ENCODE data around the gene CHST11. TPM values are rescaled to one million over a fixed set of nuclear protein-coding genes. Genes with fewer than 3 reads are reported as not detected.

The CHST11 gene
- total RNA-seq, 2 donors from 2014 or later = 4.6 to 14.5 TPM

DNA sequence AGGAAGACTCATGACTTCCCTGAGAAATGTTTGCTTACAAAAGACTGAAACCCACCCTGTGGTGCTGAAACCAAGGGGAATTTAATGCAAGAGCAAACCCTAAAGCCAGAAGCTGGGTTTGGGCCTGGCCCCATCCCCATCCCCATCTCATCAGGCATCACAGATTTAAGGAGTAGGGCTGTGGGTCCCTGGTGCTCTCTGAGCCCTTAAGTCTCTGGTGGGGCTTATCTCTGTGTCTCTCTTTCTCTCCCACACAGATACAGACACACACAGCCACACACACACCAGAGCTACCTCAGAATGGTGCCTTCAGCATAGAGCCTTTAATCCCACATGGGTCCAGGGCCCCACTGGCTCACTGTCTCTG lies 264.3 kb downstream of the CHST11 start:
- no peak for TF ChIP-seq POLR2A (IDR thresholded peaks at IDR 0.05)
- TF ChIP-seq, protein P1, sequence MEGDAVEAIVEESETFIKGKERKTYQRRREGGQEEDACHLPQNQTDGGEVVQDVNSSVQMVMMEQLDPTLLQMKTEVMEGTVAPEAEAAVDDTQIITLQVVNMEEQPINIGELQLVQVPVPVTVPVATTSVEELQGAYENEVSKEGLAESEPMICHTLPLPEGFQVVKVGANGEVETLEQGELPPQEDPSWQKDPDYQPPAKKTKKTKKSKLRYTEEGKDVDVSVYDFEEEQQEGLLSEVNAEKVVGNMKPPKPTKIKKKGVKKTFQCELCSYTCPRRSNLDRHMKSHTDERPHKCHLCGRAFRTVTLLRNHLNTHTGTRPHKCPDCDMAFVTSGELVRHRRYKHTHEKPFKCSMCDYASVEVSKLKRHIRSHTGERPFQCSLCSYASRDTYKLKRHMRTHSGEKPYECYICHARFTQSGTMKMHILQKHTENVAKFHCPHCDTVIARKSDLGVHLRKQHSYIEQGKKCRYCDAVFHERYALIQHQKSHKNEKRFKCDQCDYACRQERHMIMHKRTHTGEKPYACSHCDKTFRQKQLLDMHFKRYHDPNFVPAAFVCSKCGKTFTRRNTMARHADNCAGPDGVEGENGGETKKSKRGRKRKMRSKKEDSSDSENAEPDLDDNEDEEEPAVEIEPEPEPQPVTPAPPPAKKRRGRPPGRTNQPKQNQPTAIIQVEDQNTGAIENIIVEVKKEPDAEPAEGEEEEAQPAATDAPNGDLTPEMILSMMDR (IDR thresholded peaks at IDR 0.05) = no peak
- peak overlapping the region in 1 of 4 donors; percentile 38 for H3K27ac ChIP-seq
- H3K4me3 ChIP-seq = no peak overlapping the region
- H3K27me3 ChIP-seq = no peaks in the 10 kb centered on the region
- no peaks in the 10 kb centered on the region for H3K36me3 ChIP-seq (replicated peaks in 1 of 2; ENCODE audit: insufficient read depth in 1 of 2, low read depth in 2 of 2)
- H3K4me1 ChIP-seq = no peaks in the 10 kb centered on the region
- no peak for DNase-seq
- intact Hi-C loops (cut with DNase I) = no loop called here
- no peak for ATAC-seq
- H3K9me3 ChIP-seq = no peaks in the 10 kb centered on the region

DNA sequence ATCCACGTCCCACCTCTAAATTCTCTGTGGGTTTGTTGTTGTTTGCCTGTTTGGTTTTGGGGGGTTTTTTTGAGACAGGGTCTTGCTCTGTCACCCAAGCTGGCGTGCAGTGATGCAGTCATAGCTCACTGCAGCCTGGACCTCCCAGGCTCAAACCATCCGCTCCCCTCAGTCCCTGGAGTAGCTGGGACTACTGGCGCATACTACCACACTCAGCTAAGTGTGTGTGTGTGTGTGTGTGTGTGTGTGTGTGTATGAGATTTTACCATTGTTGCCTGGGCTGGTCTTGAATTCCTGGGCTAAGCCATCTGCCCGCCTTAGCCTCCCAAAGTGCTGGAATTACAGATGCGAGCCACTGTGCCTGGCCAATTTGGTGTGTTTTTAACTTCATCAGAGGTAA lies 265.2 kb downstream of the CHST11 start:
- Histone ChIP-seq H3K4me1 (no peaks in the 10 kb centered on the region), H3K27ac (no peak overlapping the region), H3K4me3 (no peak overlapping the region), H3K9me3 (no peaks in the 10 kb centered on the region), H3K36me3 (replicated peaks in 1 of 2; ENCODE audit: insufficient read depth in 1 of 2, low read depth in 2 of 2) (no peaks in the 10 kb centered on the region), H3K27me3 (no peaks in the 10 kb centered on the region)
- WGBS, 2 donors = 87 to 90% methylated on average over 6 of the region's 6 CpGs
- no peak for ATAC-seq
- TF ChIP-seq, protein P1 (IDR thresholded peaks at IDR 0.05) = no peak
- intact Hi-C loops (cut with DNase I) = no loop called here
- no peak for DNase-seq

GRCh38 chr12:104722601-104723534 lies 266.1 kb downstream of the CHST11 start:
- no peaks in the 10 kb centered on the region for H3K4me1 ChIP-seq
- TF ChIP-seq POLR2A (IDR thresholded peaks at IDR 0.05) = no peak
- TF ChIP-seq, protein P1 (IDR thresholded peaks at IDR 0.05) = no peak
- H3K9me3 ChIP-seq = no peaks in the 10 kb centered on the region
- H3K4me3 ChIP-seq = no peak overlapping the region
- no peak for DNase-seq
- no peaks in the 10 kb centered on the region for H3K36me3 ChIP-seq (replicated peaks in 1 of 2; ENCODE audit: insufficient read depth in 1 of 2, low read depth in 2 of 2)
- intact Hi-C loops (cut with DNase I) = no loop called here
- ATAC-seq = no peak
- no peak overlapping the region for H3K27ac ChIP-seq
- H3K27me3 ChIP-seq = no peaks in the 10 kb centered on the region
- 79 to 85% methylated on average over 18 to 21 of the region's 21 CpGs for WGBS, 2 donors

DNA sequence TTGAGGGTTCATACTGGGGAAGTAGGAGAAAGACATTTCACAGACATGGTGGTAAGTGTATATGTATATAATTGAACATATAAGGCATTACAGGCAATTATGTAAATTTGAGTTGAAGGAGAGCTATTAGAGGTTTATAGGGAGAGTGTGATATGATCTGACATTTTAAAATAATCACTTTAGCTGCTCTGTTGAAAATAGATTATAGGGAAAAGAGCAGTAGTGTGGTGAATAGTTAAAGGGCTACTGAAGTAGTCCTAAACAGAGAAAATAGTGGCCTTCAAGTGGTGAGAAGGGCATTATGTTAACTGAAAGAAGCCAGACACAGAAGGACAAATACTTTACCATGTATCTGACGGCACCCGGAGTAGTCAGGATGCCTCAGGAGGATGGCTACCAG lies 267.1 kb downstream of the CHST11 start:
- TF ChIP-seq, protein P1 (IDR thresholded peaks at IDR 0.05) = no peak
- TF ChIP-seq POLR2A (IDR thresholded peaks at IDR 0.05) = no peak
- 90 to 98% methylated on average over 2 of the region's 2 CpGs for WGBS, 2 donors

More for the DNA sequence above, 267.1 kb downstream of the CHST11 start:
- intact Hi-C loops (cut with DNase I) = no loop called here
- H3K9me3 ChIP-seq = no peaks in the 10 kb centered on the region
- H3K27ac ChIP-seq = no peak overlapping the region
- ATAC-seq = no peak
- H3K4me3 ChIP-seq = no peak overlapping the region
- H3K36me3 ChIP-seq (replicated peaks in 1 of 2; ENCODE audit: insufficient read depth in 1 of 2, low read depth in 2 of 2) = no peaks in the 10 kb centered on the region
- DNase-seq = no peak
- no peaks in the 10 kb centered on the region for H3K27me3 ChIP-seq
- H3K4me1 ChIP-seq = no peaks in the 10 kb centered on the region
